Neural cell (in vitro differentiated cells): ENCODE data around the gene C2orf42. TPM values are rescaled to one million over a fixed set of nuclear protein-coding genes. Genes with fewer than 3 reads are reported as not detected.
"Not testable (repeated sequence)": the region's sequence is repeated elsewhere in the genome, so short reads cannot be mapped to it uniquely, and the experiment has no call there.

Experiments used
- H2AFZ ChIP-seq: fragments of 200-600, 300-800 bp; sonication (generic), shearing (Covaris generic); 2 replicates; pipeline ENCODE4 v1.6.0; 2014; ENCODE audit warnings: low read depth, mild to moderate bottlenecking, antibody characterized with exemption, low read length, moderate library complexity
- H3F3A ChIP-seq: fragments of 200-600 bp; shearing (Covaris generic); 2 replicates; pipeline ENCODE4 v1.6.1; 2016; ENCODE audit warnings: mild to moderate bottlenecking, moderate library complexity, mixed read lengths, antibody characterized with exemption, low read length; ENCODE audit not compliant: insufficient read depth, poor library complexity, severe bottlenecking
- H3K27ac ChIP-seq: fragments of 200-600, 300-800 bp; sonication (generic), shearing (Covaris generic); 2 replicates; pipeline ENCODE4 v1.5.1; 2014; ENCODE audit warnings: mild to moderate bottlenecking, low read length, moderate library complexity
- H3K27me3 ChIP-seq: fragments of 300-800, 200-600 bp; sonication (generic), shearing (Covaris generic); 2 replicates; pipeline ENCODE4 v1.6.0; 2014; ENCODE audit warnings: mild to moderate bottlenecking, low read depth, low read length, moderate library complexity; ENCODE audit not compliant: insufficient read depth
- H3K36me3 ChIP-seq: fragments of 300-800, 200-600 bp; sonication (generic), shearing (Covaris generic); 2 replicates; pipeline ENCODE4 v1.5.1; 2014; ENCODE audit warnings: mild to moderate bottlenecking, antibody characterized with exemption, low read length, moderate library complexity; ENCODE audit not compliant: insufficient read depth
- H3K4me2 ChIP-seq: fragments of 300-800, 200-600 bp; sonication (generic), shearing (Covaris generic); 2 replicates; pipeline ENCODE4 v1.6.0; 2014; ENCODE audit warnings: mild to moderate bottlenecking, low read length
- H3K4me3 ChIP-seq: fragments of 300-800, 200-600 bp; sonication (generic), shearing (Covaris generic); 2 replicates; pipeline ENCODE4 v1.5.1; 2014; ENCODE audit warnings: mild to moderate bottlenecking, low read length, moderate library complexity
- H3K79me2 ChIP-seq: fragments of 200-600 bp; shearing (Covaris generic); replicated peaks from 2 replicates; pipeline ENCODE4 v1.6.0; 2014; ENCODE audit warnings: mild to moderate bottlenecking, low read length, moderate library complexity; ENCODE audit not compliant: insufficient read depth
- H3K9ac ChIP-seq: fragments of 300-800, 200-600 bp; sonication (generic), shearing (Covaris generic); 2 replicates; pipeline ENCODE4 v1.6.1; 2016; ENCODE audit warnings: mild to moderate bottlenecking, low read length, mixed read lengths
- H3K9me2 ChIP-seq: fragments of 200-600 bp; shearing (Covaris generic); 2 replicates; pipeline ENCODE4 v1.6.1; 2016; ENCODE audit warnings: mild to moderate bottlenecking, low read length, mixed read lengths; ENCODE audit not compliant: insufficient read depth
- H3K9me3 ChIP-seq: fragments of 200-600, 300-800 bp; sonication (generic), shearing (Covaris generic); 2 replicates; pipeline ENCODE4 v1.6.1; 2016; ENCODE audit warnings: mild to moderate bottlenecking, mixed run types, low read length, moderate library complexity, mixed read lengths
- H4K20me1 ChIP-seq: fragments of 200-600 bp; shearing (Covaris generic); 2 replicates; pipeline ENCODE4 v1.6.1; 2016; ENCODE audit warnings: mild to moderate bottlenecking, mixed run types; ENCODE audit not compliant: insufficient read depth
- CTCF ChIP-seq: fragments of 450-650 bp; IDR thresholded peaks from 2 replicates; pipeline ENCODE4 v1.5.1; 2014; ENCODE audit warnings: antibody characterized with exemption, mild to moderate bottlenecking, moderate library complexity; ENCODE audit not compliant: poor library complexity, severe bottlenecking
- EP300 ChIP-seq: fragments of 450-650 bp; conservative IDR thresholded peaks from 2 replicates; pipeline ENCODE4 v1.6.1; 2014; ENCODE audit warnings: antibody characterized with exemption, mild to moderate bottlenecking, moderate library complexity; ENCODE audit not compliant: poor library complexity, severe bottlenecking
- EZH2 ChIP-seq: fragments of 200-600, 300-800 bp; shearing (Covaris generic), sonication (generic); IDR thresholded peaks from 2 replicates; pipeline ENCODE4 v1.6.1; 2014; ENCODE audit warnings: antibody characterized with exemption, low read length, borderline replicate concordance, mild to moderate bottlenecking; ENCODE audit not compliant: insufficient read depth, poor library complexity, severe bottlenecking
- MXI1 ChIP-seq: fragments of 450-650 bp; conservative IDR thresholded peaks from 2 replicates; pipeline ENCODE4 v1.6.1; 2014; ENCODE audit warnings: antibody characterized with exemption, mild to moderate bottlenecking; ENCODE audit not compliant: poor library complexity, severe bottlenecking
- POLR2AphosphoS5 ChIP-seq: IDR thresholded peaks from 2 replicates; pipeline ENCODE4 v1.6.1; 2012
- RAD21 ChIP-seq: fragments of 450-650 bp; conservative IDR thresholded peaks from 2 replicates; pipeline ENCODE4 v1.6.1; 2014; ENCODE audit warnings: antibody characterized with exemption, mild to moderate bottlenecking, moderate library complexity
- REST ChIP-seq: IDR thresholded peaks from 2 replicates; pipeline ENCODE4 v1.6.1; 2012; ENCODE audit warnings: borderline replicate concordance
- SMC3 ChIP-seq: fragments of 450-650 bp; conservative IDR thresholded peaks from 2 replicates; pipeline ENCODE4 v1.6.1; 2014; ENCODE audit warnings: antibody characterized with exemption, mild to moderate bottlenecking, moderate library complexity; ENCODE audit not compliant: poor library complexity
- TAF1 ChIP-seq: IDR thresholded peaks from 2 replicates; pipeline ENCODE4 v1.6.1; 2012; ENCODE audit warnings: low read depth
- polyA plus RNA-seq: library from polyadenylated mRNA; depleted of rRNA; stranded (reverse); fragments of >200 nt; gene quantifications from 2 replicates; pipeline ENCODE4 v1.2.3, GENCODE V29; 2014

C2orf42 gene
- polyA plus RNA-seq, 1 donor from 2014 or later: 14.4 TPM

- H3K9me2 ChIP-seq: no peaks in the 10 kb centered on the region
- peaks cover 64% of the 10 kb centered on the region for H3K79me2 ChIP-seq
- TF ChIP-seq SMC3: no peak
- no peak for TF ChIP-seq RAD21
- no peak for TF ChIP-seq REST
- TF ChIP-seq TAF1: no peak
- TF ChIP-seq POLR2AphosphoS5: no peak
- TF ChIP-seq CTCF: no peak
- TF ChIP-seq EZH2: no peak
- no peak for TF ChIP-seq MXI1
- TF ChIP-seq EP300: no peak
- H3F3A ChIP-seq: no peaks in the 10 kb centered on the region
- H3K27me3 ChIP-seq: no peaks in the 10 kb centered on the region
- no peak overlapping the region for H3K27ac ChIP-seq
- H3K36me3 ChIP-seq: peaks cover under 1% of the 10 kb centered on the region
- no peak overlapping the region for H3K4me2 ChIP-seq
- no peaks in the 10 kb centered on the region for H3K9me3 ChIP-seq
- no peak overlapping the region for H2AFZ ChIP-seq
- H3K9ac ChIP-seq: no peak overlapping the region
- no peak overlapping the region for H3K4me3 ChIP-seq
- peaks cover 10% of the 10 kb centered on the region for H4K20me1 ChIP-seq
Measured at GRCh38 chr2:70233926-70234325, 43.1 kb upstream of the C2orf42 start.

- Histone ChIP-seq H2AFZ (no peak overlapping the region), H3K9me3 (no peaks in the 10 kb centered on the region), H3F3A (no peaks in the 10 kb centered on the region), H3K36me3 (peaks cover 12% of the 10 kb centered on the region), H3K27ac (no peak overlapping the region), H3K4me2 (no peak overlapping the region), H4K20me1 (peaks cover 6% of the 10 kb centered on the region), H3K9ac (no peak overlapping the region), H3K4me3 (no peak overlapping the region), H3K9me2 (no peaks in the 10 kb centered on the region), H3K79me2 (peaks cover 35% of the 10 kb centered on the region), H3K27me3 (no peaks in the 10 kb centered on the region)
- no peak for TF ChIP-seq REST
- no peak for TF ChIP-seq EP300
- no peak for TF ChIP-seq RAD21
- no peak for TF ChIP-seq POLR2AphosphoS5
- TF ChIP-seq TAF1: no peak
Measured at GRCh38 chr2:70226781-70227180, 36.0 kb upstream of the C2orf42 start.

GRCh38 chr2:70223305-70223704 lies 32.5 kb upstream of the C2orf42 start:
- not testable (repeated sequence) for H3K27me3 ChIP-seq, H3K4me3 ChIP-seq, H3F3A ChIP-seq, H3K9ac ChIP-seq, H3K9me2 ChIP-seq, H3K9me3 ChIP-seq, H3K27ac ChIP-seq, H2AFZ ChIP-seq, H3K4me2 ChIP-seq
- H3K79me2 ChIP-seq: peaks cover 13% of the 10 kb centered on the region
- peaks cover 11% of the 10 kb centered on the region for H4K20me1 ChIP-seq
- peaks cover 12% of the 10 kb centered on the region for H3K36me3 ChIP-seq
